Activated T-helper 2 cell treated with anti-CD3 and anti-CD28 coated beads, Interferon-gamma antibody, Interleukin-2, Interleukin-4, amounts not matched to agents 10 μg/mL and 5 μg/mL and 100 μg/mL, durations not matched to agents 14 hours and 24 hours and 36 hours (primary cell): Measurements from ENCODE around the gene AASDH. TPM values are rescaled to one million over a fixed set of nuclear protein-coding genes. Genes with fewer than 3 reads are reported as not detected.

ENCODE experiments used
- DNase-seq: peaks from one replicate; pipeline ENCODE4 v3.0.0; 2021; ENCODE audit warnings: low spot score
- H3K27ac Mint-ChIP-seq: one replicate; pipeline ENCODE4 v1.8.0; 2021; ENCODE audit warnings: mixed read lengths
- H3K27me3 Mint-ChIP-seq: one replicate; pipeline ENCODE4 v1.8.0; 2021; ENCODE audit warnings: low read depth, mixed read lengths
- H3K36me3 Mint-ChIP-seq: one replicate; pipeline ENCODE4 v1.8.0; 2021; ENCODE audit warnings: low read depth, mixed read lengths
- H3K4me1 Mint-ChIP-seq: one replicate; pipeline ENCODE4 v1.8.0; 2021; ENCODE audit warnings: low read depth, mixed read lengths
- H3K4me3 Mint-ChIP-seq: one replicate; pipeline ENCODE4 v1.8.0; 2021; ENCODE audit warnings: low read depth, mild to moderate bottlenecking, moderate library complexity, mixed read lengths
- H3K9me3 Mint-ChIP-seq: one replicate; pipeline ENCODE4 v1.8.0; 2021; ENCODE audit warnings: mixed read lengths
- intact Hi-C: fragments of 100-400 bp; cut with micrococcal nuclease; formaldehyde crosslinking; loops from one replicate; pipeline ENCODE4 v1.15.1; 2023
- total RNA-seq: library from RNA; stranded (reverse); gene quantifications from 2 replicates; pipeline ENCODE4 v1.2.3, GENCODE V29; 2022

Gene AASDH
- total RNA-seq, result 10.4 and 15.4 TPM in 2 replicates

- peak; percentile 91 for DNase-seq
- no peaks in the 10 kb centered on the region for H3K27me3 Mint-ChIP-seq
- H3K36me3 Mint-ChIP-seq, result peaks cover 6% of the 10 kb centered on the region
- H3K4me3 Mint-ChIP-seq, result peak within 1 kb of the TSS; percentile 92
- H3K9me3 Mint-ChIP-seq, result no peaks in the 10 kb centered on the region
- H3K4me1 Mint-ChIP-seq, result peaks cover 25% of the 10 kb centered on the region
- H3K27ac Mint-ChIP-seq, result peak within 1 kb of the TSS; percentile 98
- intact Hi-C loops, result loop anchor here (1.0 to 2.0 kb wide), 6 partner anchors 23 to 590 kb away; partner anchors contain the start of genes CEP135, NOA1 and PAICS
These were observed at the start of gene AASDH for GRCh38 chr4:56387023-56388001. TSS of gene AASDH (minus strand) at chr4:56387491. CDS start at chr4:56384299, 3,192 bp downstream.

GRCh38 chr4:56435140-56435926 lies 48.0 kb upstream of the AASDH start, which contains the start of gene PPAT:
TSS of gene PPAT (minus strand) at chr4:56435615. CDS start at chr4:56435477, 138 bp downstream.
- H3K27ac Mint-ChIP-seq, result peak within 1 kb of the TSS; percentile 98
- intact Hi-C loops, result loop anchor here (1.0 to 5.0 kb wide), 5 partner anchors 32 to 472 kb away; partner anchors contain the start of genes REST and SRP72
- peaks cover 43% of the 10 kb centered on the region for H3K4me1 Mint-ChIP-seq
- peaks cover 42% of the 10 kb centered on the region for H3K36me3 Mint-ChIP-seq
- DNase-seq, result peak; percentile 97
- no peaks in the 10 kb centered on the region for H3K27me3 Mint-ChIP-seq
- no peaks in the 10 kb centered on the region for H3K9me3 Mint-ChIP-seq
- H3K4me3 Mint-ChIP-seq, result peak within 1 kb of the TSS; percentile 98

GRCh38 chr4:56434599-56435139 lies 47.4 kb upstream of the AASDH start:
- H3K27ac Mint-ChIP-seq, result peak overlapping the region; percentile 98
- intact Hi-C loops, result loop anchor here (1.0 to 5.0 kb wide), 5 partner anchors 33 to 473 kb away; partner anchors contain the start of genes REST and SRP72

GRCh38 chr4:56433280-56433679 lies 46.0 kb upstream of the AASDH start:
- intact Hi-C loops, result no loop called here
- no peak overlapping the region for H3K27ac Mint-ChIP-seq
- H3K4me1 Mint-ChIP-seq, result peaks cover 42% of the 10 kb centered on the region
- H3K9me3 Mint-ChIP-seq, result no peaks in the 10 kb centered on the region
- DNase-seq, result no peak
- peak overlapping the region; percentile 47 for H3K4me3 Mint-ChIP-seq
- H3K27me3 Mint-ChIP-seq, result no peaks in the 10 kb centered on the region
- peaks cover 25% of the 10 kb centered on the region for H3K36me3 Mint-ChIP-seq

More at GRCh38 chr4:56434599-56435139, 47.4 kb upstream of the AASDH start:
- peak overlapping the region; percentile 98 for H3K4me3 Mint-ChIP-seq
- peaks cover 35% of the 10 kb centered on the region for H3K36me3 Mint-ChIP-seq
- no peaks in the 10 kb centered on the region for H3K27me3 Mint-ChIP-seq
- peak; percentile 26 for DNase-seq
- H3K4me1 Mint-ChIP-seq, result peaks cover 40% of the 10 kb centered on the region
- H3K9me3 Mint-ChIP-seq, result no peaks in the 10 kb centered on the region

- intact Hi-C loops, result no loop called here
- Mint-ChIP-seq H3K4me3 (no peak overlapping the region), H3K9me3 (peaks cover 4% of the 10 kb centered on the region), H3K4me1 (peaks cover 42% of the 10 kb centered on the region), H3K27ac (no peak overlapping the region), H3K36me3 (peaks cover 25% of the 10 kb centered on the region), H3K27me3 (no peaks in the 10 kb centered on the region)
- no peak for DNase-seq
These were observed 42.9 kb upstream of the AASDH start for GRCh38 chr4:56430203-56430602.

GRCh38 chr4:56427179-56427578 lies 39.9 kb upstream of the AASDH start:
- intact Hi-C loops, result no loop called here
- H3K27ac Mint-ChIP-seq, result no peak overlapping the region
- H3K4me3 Mint-ChIP-seq, result no peak overlapping the region
- no peaks in the 10 kb centered on the region for H3K27me3 Mint-ChIP-seq
- H3K36me3 Mint-ChIP-seq, result peaks cover 17% of the 10 kb centered on the region
- peaks cover 32% of the 10 kb centered on the region for H3K4me1 Mint-ChIP-seq
- no peak for DNase-seq
- H3K9me3 Mint-ChIP-seq, result peaks cover 4% of the 10 kb centered on the region

- peaks cover 4% of the 10 kb centered on the region for H3K9me3 Mint-ChIP-seq
- no peak overlapping the region for H3K4me3 Mint-ChIP-seq
- peaks cover 24% of the 10 kb centered on the region for H3K4me1 Mint-ChIP-seq
- peaks cover 11% of the 10 kb centered on the region for H3K36me3 Mint-ChIP-seq
- no peak overlapping the region for H3K27ac Mint-ChIP-seq
- DNase-seq, result no peak
- intact Hi-C loops, result no loop called here
- H3K27me3 Mint-ChIP-seq, result no peaks in the 10 kb centered on the region
These were observed 39.0 kb upstream of the AASDH start for GRCh38 chr4:56426273-56426672.

- H3K36me3 Mint-ChIP-seq, result peaks cover 11% of the 10 kb centered on the region
- no peaks in the 10 kb centered on the region for H3K27me3 Mint-ChIP-seq
- peaks cover 19% of the 10 kb centered on the region for H3K4me1 Mint-ChIP-seq
- H3K27ac Mint-ChIP-seq, result no peak overlapping the region
- intact Hi-C loops, result no loop called here
- no peak for DNase-seq
- no peak overlapping the region for H3K4me3 Mint-ChIP-seq
- peaks cover 4% of the 10 kb centered on the region for H3K9me3 Mint-ChIP-seq
These were observed 38.2 kb upstream of the AASDH start for GRCh38 chr4:56425518-56425917.

- peaks cover 17% of the 10 kb centered on the region for H3K4me1 Mint-ChIP-seq
- no peak overlapping the region for H3K4me3 Mint-ChIP-seq
- intact Hi-C loops, result no loop called here
- no peak for DNase-seq
- peaks cover 4% of the 10 kb centered on the region for H3K9me3 Mint-ChIP-seq
- no peak overlapping the region for H3K27ac Mint-ChIP-seq
- H3K36me3 Mint-ChIP-seq, result peaks cover 11% of the 10 kb centered on the region
- H3K27me3 Mint-ChIP-seq, result no peaks in the 10 kb centered on the region
These were observed 37.6 kb upstream of the AASDH start for GRCh38 chr4:56424697-56425514.

GRCh38 chr4:56424176-56424575 lies 36.9 kb upstream of the AASDH start:
- no peak for DNase-seq
- no peak overlapping the region for H3K4me3 Mint-ChIP-seq
- H3K36me3 Mint-ChIP-seq, result peaks cover 11% of the 10 kb centered on the region
- H3K27me3 Mint-ChIP-seq, result no peaks in the 10 kb centered on the region
- intact Hi-C loops, result no loop called here
- H3K4me1 Mint-ChIP-seq, result peaks cover 10% of the 10 kb centered on the region
- peaks cover 4% of the 10 kb centered on the region for H3K9me3 Mint-ChIP-seq
- H3K27ac Mint-ChIP-seq, result no peak overlapping the region

GRCh38 chr4:56417396-56417795 lies 30.1 kb upstream of the AASDH start:
- H3K4me3 Mint-ChIP-seq, result no peak overlapping the region
- peaks cover 2% of the 10 kb centered on the region for H3K36me3 Mint-ChIP-seq
- H3K9me3 Mint-ChIP-seq, result no peaks in the 10 kb centered on the region
- H3K27ac Mint-ChIP-seq, result no peak overlapping the region
- intact Hi-C loops, result no loop called here
- peaks cover 8% of the 10 kb centered on the region for H3K4me1 Mint-ChIP-seq
- DNase-seq, result no peak
- H3K27me3 Mint-ChIP-seq, result no peaks in the 10 kb centered on the region

- no peak for DNase-seq
- H3K9me3 Mint-ChIP-seq, result no peaks in the 10 kb centered on the region
- H3K4me1 Mint-ChIP-seq, result peaks cover 8% of the 10 kb centered on the region
- no peak overlapping the region for H3K4me3 Mint-ChIP-seq
- no peak overlapping the region for H3K27ac Mint-ChIP-seq
- intact Hi-C loops, result no loop called here
- peaks cover 2% of the 10 kb centered on the region for H3K36me3 Mint-ChIP-seq
- no peaks in the 10 kb centered on the region for H3K27me3 Mint-ChIP-seq
These were observed 29.1 kb upstream of the AASDH start for GRCh38 chr4:56416349-56416748.
